IMR-90 (cell line): ENCODE results near the gene SERPINB5. TPM values are rescaled to one million over a fixed set of nuclear protein-coding genes. Genes with fewer than 3 reads are reported as not detected.

Experiments
- ATAC-seq: fragments of 200-7000 bp; cut with Tn5 transposase; 2 replicates; pipeline ENCODE4 v1.9.1; 2020; ENCODE audit warnings: low read depth, mild to moderate bottlenecking, moderate library complexity
- BruUV-seq: library from RNA; stranded (reverse); fragments of 400-500 nt; replicated peaks from 2 replicates; lab custom pipeline; 2021; lab: Mats Ljungman, UMichigan
- CTCF ChIA-PET: fragments of 300-600 bp; formaldehyde crosslinking; extraction: SDS; loops from one replicate; lab custom pipeline; 2021; ENCODE audit warnings: antibody characterized with exemption; lab: Yijun Ruan, JAX
- POLR2A ChIA-PET: fragments of 300-600 bp; sonication (Branson Sonifier 250); formaldehyde crosslinking; loops from one replicate; lab custom pipeline; 2022; ENCODE audit warnings: antibody characterized with exemption; ENCODE audit not compliant: unreplicated experiment; lab: Charles Lee
- DNase-seq: peaks from one replicate; pipeline ENCODE4 v3.0.0; 2013
- H2AFZ ChIP-seq: replicated peaks from 2 replicates; pipeline ENCODE3; 2013; ENCODE audit warnings: low read length, mild to moderate bottlenecking; ENCODE audit not compliant: poor library complexity
- H2AK5ac ChIP-seq: 2 replicates; pipeline ENCODE4 v1.6.1; 2013; ENCODE audit warnings: low read depth, low read length, inconsistent platforms
- H2AK9ac ChIP-seq: replicated peaks from 2 replicates; pipeline ENCODE3; 2013; ENCODE audit warnings: mild to moderate bottlenecking, low read depth, low read length, moderate library complexity; ENCODE audit not compliant: poor library complexity
- H2BK120ac ChIP-seq: 2 replicates; pipeline ENCODE4 v1.6.1; 2013; ENCODE audit warnings: low read depth, low read length, inconsistent platforms
- H2BK15ac ChIP-seq: 3 replicates; pipeline ENCODE4 v1.6.1; 2013; ENCODE audit warnings: low read depth, low read length, inconsistent platforms
- H2BK20ac ChIP-seq: 2 replicates; pipeline ENCODE4 v1.6.1; 2013; ENCODE audit warnings: low read depth, mild to moderate bottlenecking, inconsistent platforms, low read length, moderate library complexity
- H2BK5ac ChIP-seq: 2 replicates; pipeline ENCODE4 v1.6.1; 2013; ENCODE audit warnings: mild to moderate bottlenecking, low read depth, low read length, inconsistent platforms; ENCODE audit not compliant: poor library complexity, severe bottlenecking
- H3K14ac ChIP-seq: replicated peaks from 2 replicates; pipeline ENCODE4 v1.6.1; 2013; ENCODE audit warnings: low read depth, low read length, inconsistent platforms
- H3K18ac ChIP-seq: 2 replicates; pipeline ENCODE4 v1.6.1; 2013; ENCODE audit warnings: low read depth, low read length, control low read depth
- H3K23ac ChIP-seq: 2 replicates; pipeline ENCODE4 v1.6.1; 2013; ENCODE audit warnings: low read depth, low read length, inconsistent platforms
- H3K27ac ChIP-seq: 2 replicates; pipeline ENCODE4 v1.5.1; 2013; ENCODE audit warnings: mild to moderate bottlenecking, control low read depth, low read length; ENCODE audit not compliant: insufficient read depth
- H3K27me3 ChIP-seq: 2 replicates; pipeline ENCODE4 v1.6.1; 2013; ENCODE audit warnings: low read length; ENCODE audit not compliant: control insufficient read depth, insufficient read depth
- H3K36me3 ChIP-seq: 2 replicates; pipeline ENCODE4 v1.6.1; 2013; ENCODE audit warnings: low read length, mixed read lengths; ENCODE audit not compliant: control insufficient read depth, insufficient read depth
- H3K4ac ChIP-seq: 2 replicates; pipeline ENCODE4 v1.6.1; 2013; ENCODE audit warnings: low read depth, low read length, inconsistent platforms
- H3K4me1 ChIP-seq: 2 replicates; pipeline ENCODE4 v1.6.1; 2013; ENCODE audit warnings: low read length, mixed read lengths; ENCODE audit not compliant: control insufficient read depth, insufficient read depth
- H3K4me2 ChIP-seq: 2 replicates; pipeline ENCODE4 v1.6.1; 2013; ENCODE audit warnings: low read depth, mild to moderate bottlenecking, control low read depth, low read length, moderate library complexity
- H3K4me3 ChIP-seq: 2 replicates; pipeline ENCODE4 v1.5.1; 2013; ENCODE audit warnings: low read depth, mild to moderate bottlenecking, control low read depth, low read length, moderate library complexity; ENCODE audit not compliant: insufficient read depth
- H3K56ac ChIP-seq: 2 replicates; pipeline ENCODE4 v1.6.1; 2013; ENCODE audit warnings: low read length, inconsistent platforms; ENCODE audit not compliant: insufficient read depth; ENCODE audit errors: extremely low read depth
- H3K79me1 ChIP-seq, 2 experiments: 2 replicates each; pipeline ENCODE4 v1.6.1; 2013; ENCODE audit warnings: low read length in 2 of 2, inconsistent platforms in 1 of 2, low read depth in 1 of 2
- H3K9ac ChIP-seq: 2 replicates; pipeline ENCODE4 v1.6.1; 2013; ENCODE audit warnings: low read depth, low read length, control low read depth
- H3K9me1 ChIP-seq: 2 replicates; pipeline ENCODE4 v1.6.1; 2013; ENCODE audit warnings: low read length, inconsistent platforms; ENCODE audit not compliant: insufficient read depth
- H3K9me3 ChIP-seq: 2 replicates; pipeline ENCODE4 v1.6.1; 2013; ENCODE audit warnings: low read length; ENCODE audit not compliant: control insufficient read depth, insufficient read depth
- H4K20me1 ChIP-seq: 2 replicates; pipeline ENCODE4 v1.6.1; 2013; ENCODE audit warnings: low read length, inconsistent platforms; ENCODE audit not compliant: insufficient read depth
- H4K5ac ChIP-seq: 2 replicates; pipeline ENCODE4 v1.6.1; 2013; ENCODE audit warnings: mild to moderate bottlenecking, low read depth, low read length, control low read depth
- H4K8ac ChIP-seq, 2 experiments: 2 replicates each; pipeline ENCODE4 v1.6.1; 2013; ENCODE audit warnings: low read depth in 2 of 2, low read length in 2 of 2, control low read depth in 1 of 2, inconsistent platforms in 1 of 2
- H4K91ac ChIP-seq: 2 replicates; pipeline ENCODE4 v1.6.1; 2013; ENCODE audit warnings: low read depth, low read length, inconsistent platforms; ENCODE audit not compliant: insufficient read depth
- CEBPB ChIP-seq: IDR thresholded peaks from 2 replicates; pipeline ENCODE4 v1.6.1; 2012; ENCODE audit warnings: low read depth, low read length, improper control_type of control experiment
- CHD1 ChIP-seq: IDR thresholded peaks from 2 replicates; pipeline ENCODE4 v1.6.1; 2012; ENCODE audit warnings: low read depth, low read length, improper control_type of control experiment
- FOS ChIP-seq: fragments of 150-350 bp; IDR thresholded peaks from 2 replicates; pipeline ENCODE4 v1.6.1; 2016; ENCODE audit warnings: low read depth, low read length
- MAZ ChIP-seq: IDR thresholded peaks from 2 replicates; pipeline ENCODE4 v1.6.1; 2012; ENCODE audit warnings: low read depth, mild to moderate bottlenecking, low read length, improper control_type of control experiment, moderate library complexity, borderline replicate concordance
- POLR2A ChIP-seq: IDR thresholded peaks from 2 replicates; pipeline ENCODE4 v1.6.1; 2012; ENCODE audit warnings: mild to moderate bottlenecking, low read depth, low read length
- RAD21 ChIP-seq: IDR thresholded peaks from 2 replicates; pipeline ENCODE4 v1.6.1; 2012; ENCODE audit warnings: low read length, improper control_type of control experiment
- WGBS, 2 experiments: methylation state at CpG; one replicate each; pipeline versions ENCODE4 v1.1.5 to v1.1.7; 2013; ENCODE audit warnings: missing lambda C conversion rate in 2 of 2; ENCODE audit not compliant: insufficient read length in 1 of 2; ENCODE audit errors: extremely low coverage in 2 of 2; 5-methylcytosine and 5-hydroxymethylcytosine counted together
- dilution Hi-C: fragments of 300-500 bp; cut with HindIII; formaldehyde crosslinking; loops from one replicate; pipeline ENCODE4 v1.14.3; 2018; ENCODE audit warnings: low sequenced_read_pairs; ENCODE audit not compliant: unreplicated experiment
- in situ Hi-C: fragments of 300-500 bp; cut with MboI; formaldehyde crosslinking; loops from 3 replicates; pipeline ENCODE4 v1.14.3; 2019; ENCODE audit warnings: low sequenced_read_pairs, inconsistent platforms, mixed read lengths
- intact Hi-C: fragments of 100-400 bp; cut with micrococcal nuclease; formaldehyde crosslinking; loops from 2 replicates; pipeline ENCODE4 v1.10.0; 2022
- polyA plus RNA-seq, 3 experiments: library from polyadenylated mRNA; depleted of rRNA; stranded (reverse); fragments of >200 nt; gene quantifications; 2 replicates each; pipeline ENCODE4 v1.2.3, GENCODE V29; 2012; ENCODE audit warnings: low replicate concordance in 1 of 3
- total RNA-seq: library from RNA; depleted of rRNA; stranded (reverse); fragments of >200 nt; gene quantifications from 2 replicates; pipeline ENCODE4 v1.2.3, GENCODE V29; 2012

The SERPINB5 gene
- total and polyA plus RNA-seq, 2 of the 4 experiments (the other 2 are of a cell fraction): not detected

DNA sequence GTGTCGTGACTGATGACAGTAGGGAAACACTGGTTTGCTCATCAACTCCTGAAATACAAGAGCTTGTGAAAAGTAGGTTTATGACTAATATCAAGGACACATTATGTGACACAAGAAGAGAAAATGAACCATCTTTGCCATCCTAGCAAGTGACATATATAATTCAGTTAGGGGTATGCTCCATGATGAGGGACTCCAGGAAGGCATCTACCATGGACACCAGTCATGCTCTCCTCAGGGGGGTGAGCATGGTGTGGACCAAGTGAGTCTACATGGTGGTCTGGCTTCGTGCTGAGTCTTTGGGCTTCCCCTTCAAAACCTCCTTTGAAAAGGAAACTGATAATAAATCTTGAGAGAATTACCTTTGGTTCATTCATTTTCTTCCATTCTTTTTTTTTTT lies 11.7 kb upstream of the SERPINB5 start:
- Histone ChIP-seq H3K9ac (no peak overlapping the region), H2BK15ac (no peak overlapping the region), H3K4ac (no peak overlapping the region), H4K8ac (no peak overlapping the region), H3K56ac (no peak overlapping the region), H3K4me2 (no peak overlapping the region), H3K14ac (no peak overlapping the region), H3K4me1 (no peaks in the 10 kb centered on the region), H2AFZ (no peak overlapping the region), H2BK20ac (no peak overlapping the region), H2BK5ac (no peak overlapping the region), H2AK9ac (no peak overlapping the region), H3K4me3 (no peak overlapping the region), H4K91ac (no peak overlapping the region), H4K5ac (no peak overlapping the region), H3K9me3 (no peaks in the 10 kb centered on the region), H3K27me3 (peaks cover 13% of the 10 kb centered on the region), H3K9me1 (no peaks in the 10 kb centered on the region), H3K79me1 (no peaks in the 10 kb centered on the region), H3K23ac (no peak overlapping the region), H3K27ac (no peak overlapping the region), H3K18ac (no peak overlapping the region), H3K36me3 (no peaks in the 10 kb centered on the region), H4K20me1 (no peaks in the 10 kb centered on the region), H2BK120ac (no peak overlapping the region), H2AK5ac (no peak overlapping the region)
- no peak for DNase-seq
- in situ Hi-C loops (no loop called here), intact Hi-C loops (no loop called here), dilution Hi-C loops (no loop called here)
- no peak for ATAC-seq
- BruUV-seq: no TSS peak
- CTCF ChIA-PET: no interaction called here
- whole genome bisulfite sequencing, 2 experiments: no CpG with 5 or more reads among the region's 2 CpGs
- POLR2A ChIA-PET: no interaction called here
- TF ChIP-seq CEBPB (no peak), RAD21 (no peak), POLR2A (no peak), FOS (no peak), MAZ (no peak), CHD1 (no peak)
